SK-N-SH (cell line): ENCODE measurements around the gene MAPKAP1. TPM values are rescaled to one million over a fixed set of nuclear protein-coding genes. Genes with fewer than 3 reads are reported as not detected.
"Not testable (repeated sequence)": the region's sequence is repeated elsewhere in the genome, so short reads cannot be mapped to it uniquely, and the experiment has no call there.

Experiments used
- CTCF ChIA-PET: fragments of 300-600, 350-600 bp; formaldehyde crosslinking; extraction: SDS; loops from one replicate; lab custom pipeline; 2021; lab: Yijun Ruan, JAX
- POLR2A ChIA-PET: fragments of 350-600 bp; sonication (Branson Sonifier 250); formaldehyde crosslinking; extraction: SDS; loops from one replicate; lab custom pipeline; 2020; ENCODE audit warnings: antibody characterized with exemption, inconsistent platforms; lab: Yijun Ruan, JAX
- DNase-seq: peaks from one replicate; pipeline ENCODE4 v3.0.0; 2012
- H2AFZ ChIP-seq: fragments of 200-600 bp; sonication (generic); 2 replicates; pipeline ENCODE4 v1.8.1; 2016; ENCODE audit warnings: antibody characterized with exemption, mild to moderate bottlenecking, low read depth
- H3F3A ChIP-seq: fragments of 200-600 bp; sonication (generic); replicated peaks from 2 replicates; pipeline ENCODE3; 2016; ENCODE audit warnings: antibody characterized with exemption, mild to moderate bottlenecking; ENCODE audit not compliant: insufficient read depth
- H3K27ac ChIP-seq, 2 experiments: fragments of 200-500 bp in 1 of 2; fragments of 200-600 bp in 1 of 2; sonication (Bioruptor generic) in 1 of 2; sonication (generic), shearing (Covaris generic) in 1 of 2; 2 replicates each; pipeline versions ENCODE4 v1.5.1 to v1.6.1; 2014 to 2016; ENCODE audit warnings: low read depth in 2 of 2, inconsistent platforms in 1 of 2, low read length in 1 of 2, mild to moderate bottlenecking in 1 of 2, mixed read lengths in 1 of 2
- H3K27me3 ChIP-seq: fragments of 200-600 bp; sonication (generic), shearing (Covaris generic); 2 replicates; pipeline ENCODE4 v1.6.1; 2016; ENCODE audit warnings: mixed run types; ENCODE audit not compliant: insufficient read depth
- H3K36me3 ChIP-seq, 2 experiments: fragments of 200-500 bp in 1 of 2; fragments of 200-600 bp in 1 of 2; sonication (Bioruptor generic) in 1 of 2; sonication (generic) in 1 of 2; replicated peaks in 1 of 2; 2 replicates each; pipeline versions ENCODE3 to v1.5.1; 2014 to 2016; ENCODE audit warnings: low read length in 1 of 2, mild to moderate bottlenecking in 1 of 2; ENCODE audit not compliant: insufficient read depth in 2 of 2, control insufficient read depth in 1 of 2
- H3K4me1 ChIP-seq, 2 experiments: fragments of 200-500 bp in 1 of 2; fragments of 200-600 bp in 1 of 2; sonication (Bioruptor generic) in 1 of 2; sonication (generic), shearing (Covaris generic) in 1 of 2; 2 replicates each; pipeline versions ENCODE4 v1.5.1 to v1.6.1; 2014 to 2016; ENCODE audit warnings: low read depth in 1 of 2, low read length in 1 of 2, mixed run types in 1 of 2; ENCODE audit not compliant: insufficient read depth in 2 of 2, control insufficient read depth in 1 of 2
- H3K4me2 ChIP-seq: fragments of 200-600 bp; sonication (generic), shearing (Covaris generic); 2 replicates; pipeline ENCODE4 v1.6.1; 2017; ENCODE audit warnings: mixed run types
- H3K4me3 ChIP-seq, 2 experiments: fragments of 200-500 bp in 1 of 2; fragments of 200-600 bp in 1 of 2; sonication (Bioruptor generic) in 1 of 2; sonication (generic), shearing (Covaris generic) in 1 of 2; 2 replicates each; pipeline versions ENCODE4 v1.5.1 to v1.8.1; 2014 to 2016; ENCODE audit warnings: low read depth in 2 of 2, inconsistent platforms in 1 of 2, low read length in 1 of 2, mild to moderate bottlenecking in 1 of 2, mixed read lengths in 1 of 2, moderate library complexity in 1 of 2
- H3K79me2 ChIP-seq: fragments of 200-600 bp; sonication (generic); 2 replicates; pipeline ENCODE4 v1.8.1; 2017; ENCODE audit warnings: mild to moderate bottlenecking; ENCODE audit not compliant: insufficient read depth
- H3K9ac ChIP-seq: fragments of 200-600 bp; sonication (generic); 2 replicates; pipeline ENCODE4 v1.6.1; 2017; ENCODE audit warnings: mixed run types
- H3K9me2 ChIP-seq: fragments of 200-600 bp; sonication (generic); 2 replicates; pipeline ENCODE4 v1.6.1; 2017; ENCODE audit warnings: mixed run types
- H3K9me3 ChIP-seq: fragments of 200-600 bp; sonication (generic); 2 replicates; pipeline ENCODE4 v1.6.1; 2017; ENCODE audit warnings: mixed run types, mild to moderate bottlenecking, moderate library complexity
- H4K20me1 ChIP-seq: fragments of 200-600 bp; sonication (generic); 2 replicates; pipeline ENCODE4 v1.6.1; 2017; ENCODE audit warnings: mild to moderate bottlenecking, mixed run types; ENCODE audit not compliant: insufficient read depth
- FOSL2 ChIP-seq: IDR thresholded peaks from 2 replicates; pipeline ENCODE4 v1.4.0; 2012; ENCODE audit warnings: low read depth, mild to moderate bottlenecking, moderate library complexity, borderline replicate concordance
- FOXM1 ChIP-seq: IDR thresholded peaks from 2 replicates; pipeline ENCODE4 v1.4.0; 2012; ENCODE audit warnings: low read depth, mild to moderate bottlenecking
- NFIC ChIP-seq: IDR thresholded peaks from 2 replicates; pipeline ENCODE4 v1.4.0; 2012; ENCODE audit warnings: borderline replicate concordance
- RAD21 ChIP-seq: IDR thresholded peaks from 2 replicates; pipeline ENCODE4 v1.6.1; 2012; ENCODE audit warnings: mild to moderate bottlenecking, low read length
- RCOR1 ChIP-seq: fragments of 150-350 bp; IDR thresholded peaks from 2 replicates; pipeline ENCODE4 v1.6.1; 2017; ENCODE audit warnings: antibody characterized with exemption, low read length
- TAF1 ChIP-seq: IDR thresholded peaks from 2 replicates; pipeline ENCODE4 v1.6.1; 2012; ENCODE audit warnings: low read depth, mild to moderate bottlenecking, low read length, moderate library complexity, borderline replicate concordance
- ZBTB33 ChIP-seq: IDR thresholded peaks from 2 replicates; pipeline ENCODE4 v1.4.0; 2012; ENCODE audit warnings: low read depth, borderline replicate concordance
- WGBS: methylation state at CpG from one replicate; pipeline ENCODE4 v1.1.6; 2017; ENCODE audit warnings: low lambda C conversion rate; 5-methylcytosine and 5-hydroxymethylcytosine counted together
- polyA plus RNA-seq, 3 experiments: library from polyadenylated mRNA; depleted of rRNA; stranded (reverse); fragments of >200 nt; gene quantifications; 2 replicates each; pipeline ENCODE4 v1.2.3, GENCODE V29; 2012
- TF ChIP-seq, protein P1 (sequence below): IDR thresholded peaks from 2 replicates; pipeline ENCODE4 v1.6.1; 2012; ENCODE audit warnings: mild to moderate bottlenecking, low read depth, low read length, moderate library complexity

MAPKAP1 gene
- polyA plus RNA-seq, 1 of the 3 experiments (the other 2 are of a cell fraction): 117 TPM

DNA sequence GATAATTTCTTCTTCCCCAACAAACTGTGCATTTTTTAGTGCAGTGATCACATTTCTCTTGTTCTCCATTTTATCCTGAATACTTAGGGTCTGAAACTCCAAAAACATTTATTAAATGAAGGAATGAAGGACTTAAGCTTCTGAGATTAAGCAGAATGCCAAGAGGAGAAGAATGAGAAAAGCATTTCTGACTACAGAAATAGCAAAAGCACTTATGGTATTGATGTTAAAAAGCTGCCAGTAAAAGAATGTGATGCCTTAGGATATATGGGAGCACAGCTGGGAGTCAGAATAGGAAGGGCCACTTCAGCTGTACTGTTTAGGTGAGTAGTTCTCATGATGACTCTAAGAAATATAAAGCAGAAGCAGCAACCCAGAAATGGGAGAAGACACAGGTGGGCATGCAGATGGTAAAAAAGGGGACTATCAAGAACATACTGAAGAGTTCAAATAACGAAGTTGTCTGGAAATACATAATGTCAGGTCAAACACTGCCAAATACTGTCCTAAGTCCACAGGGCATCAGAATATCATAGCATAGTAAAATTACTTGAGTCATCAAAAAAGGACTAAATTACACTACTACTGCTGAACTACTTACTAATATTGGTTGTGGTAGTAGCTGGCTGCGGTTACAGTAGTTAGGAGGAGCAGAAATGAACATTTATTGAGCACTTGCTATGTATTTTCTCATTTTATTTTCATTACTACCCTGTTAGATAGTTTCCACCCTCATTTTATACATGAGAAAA lies 132.7 kb downstream of the MAPKAP1 start:
- Histone ChIP-seq H3K9me3 (no peaks in the 10 kb centered on the region; the same call in 1 of the 2 replicates), H3K9ac (no peak overlapping the region), H3F3A (peaks cover 3% of the 10 kb centered on the region), H3K27me3 (no peaks in the 10 kb centered on the region), H3K9me2 (no peaks in the 10 kb centered on the region), H3K27ac (no peak overlapping the region), H4K20me1 (no peaks in the 10 kb centered on the region), H3K4me1 (no peaks in the 10 kb centered on the region), H3K36me3 (peaks cover 7 to 18% of the 10 kb centered on the region in 2 experiments), H3K4me3 (no peak overlapping the region), H2AFZ (no peak overlapping the region), H3K79me2 (peaks cover 16% of the 10 kb centered on the region), H3K4me2 (no peak overlapping the region)
- ChIA-PET CTCF (interaction anchor here (1.1 to 2.8 kb wide), 3 partner anchors 16 to 166 kb away, joined by 3 to 12 read pairs (median 3); no protein-coding TSS in a partner anchor), POLR2A (no interaction called here)
- DNase-seq: no peak
- 96% methylated on average over 2 of the region's 2 CpGs for WGBS
- TF ChIP-seq FOXM1: no peak

GRCh38 chr9:125572461-125572860 lies 134.5 kb downstream of the MAPKAP1 start:
- POLR2A ChIA-PET, H4K20me1 ChIP-seq, DNase-seq, H2AFZ ChIP-seq, H3K27ac ChIP-seq, H3K27me3 ChIP-seq, H3K9me2 ChIP-seq, H3K9me3 ChIP-seq, H3K4me3 ChIP-seq, H3K4me2 ChIP-seq, H3K9ac ChIP-seq, H3F3A ChIP-seq, H3K4me1 ChIP-seq: not testable (repeated sequence)
- 88% methylated on average over 1 of the region's 1 CpG for WGBS
- peaks cover 18% of the 10 kb centered on the region for H3K79me2 ChIP-seq
- CTCF ChIA-PET: interaction anchor here (0.9 to 1.9 kb wide), 2 partner anchors 11 to 14 kb away, joined by 3 to 7 read pairs; no protein-coding TSS in a partner anchor
- H3K36me3 ChIP-seq: peaks cover 7 to 15% of the 10 kb centered on the region in 2 experiments

GRCh38 chr9:125571824-125572223 lies 135.2 kb downstream of the MAPKAP1 start:
- H3K27ac ChIP-seq, POLR2A ChIA-PET, H3K27me3 ChIP-seq: not testable (repeated sequence)

DNA sequence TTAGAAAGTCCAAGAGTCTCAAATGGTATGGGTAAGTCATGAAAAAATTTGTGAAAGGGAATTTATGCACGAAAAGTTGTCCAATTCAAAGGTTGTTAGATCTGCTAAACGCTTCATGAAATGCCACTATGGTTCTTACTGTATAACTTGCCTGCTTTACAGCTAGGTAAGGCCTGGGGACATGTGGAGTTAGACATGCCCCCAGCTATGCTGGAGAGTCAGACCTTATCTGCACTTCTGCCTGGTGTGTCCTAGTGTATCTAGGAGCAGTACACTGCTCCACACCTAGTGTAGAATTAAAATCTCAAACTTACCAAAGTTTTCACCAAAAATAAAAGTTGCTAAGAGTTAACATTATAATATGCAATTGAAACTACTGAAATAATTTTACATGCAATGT lies 136.8 kb downstream of the MAPKAP1 start:
- Histone ChIP-seq H3K27ac (no peak overlapping the region), H3K4me3 (no peak overlapping the region), H3K9me3 (no peaks in the 10 kb centered on the region; the same call in 1 of the 2 replicates), H4K20me1 (no peaks in the 10 kb centered on the region), H3K4me2 (no peak overlapping the region), H3K36me3 (peaks cover 7 to 21% of the 10 kb centered on the region in 2 experiments), H3K4me1 (peaks cover 6 to 11% of the 10 kb centered on the region in 2 experiments; a peak in 2 of 4 replicates), H3K79me2 (peaks cover 24% of the 10 kb centered on the region), H3K9ac (no peak overlapping the region), H3F3A (peaks cover 5% of the 10 kb centered on the region), H3K27me3 (no peaks in the 10 kb centered on the region), H3K9me2 (no peaks in the 10 kb centered on the region), H2AFZ (no peak overlapping the region)
- DNase-seq: no peak
- ChIA-PET CTCF (interaction anchor here (0.7 to 4.1 kb wide), 2 partner anchors 12 to 17 kb away, joined by 3 to 28 read pairs; no protein-coding TSS in a partner anchor), POLR2A (no interaction called here)
- WGBS: 93% methylated on average over 2 of the region's 2 CpGs
- TF ChIP-seq ZBTB33 (no peak), TAF1 (no peak), NFIC (no peak), RAD21 (no peak), FOSL2 (no peak), RCOR1 (no peak)
- TF ChIP-seq, protein P1, sequence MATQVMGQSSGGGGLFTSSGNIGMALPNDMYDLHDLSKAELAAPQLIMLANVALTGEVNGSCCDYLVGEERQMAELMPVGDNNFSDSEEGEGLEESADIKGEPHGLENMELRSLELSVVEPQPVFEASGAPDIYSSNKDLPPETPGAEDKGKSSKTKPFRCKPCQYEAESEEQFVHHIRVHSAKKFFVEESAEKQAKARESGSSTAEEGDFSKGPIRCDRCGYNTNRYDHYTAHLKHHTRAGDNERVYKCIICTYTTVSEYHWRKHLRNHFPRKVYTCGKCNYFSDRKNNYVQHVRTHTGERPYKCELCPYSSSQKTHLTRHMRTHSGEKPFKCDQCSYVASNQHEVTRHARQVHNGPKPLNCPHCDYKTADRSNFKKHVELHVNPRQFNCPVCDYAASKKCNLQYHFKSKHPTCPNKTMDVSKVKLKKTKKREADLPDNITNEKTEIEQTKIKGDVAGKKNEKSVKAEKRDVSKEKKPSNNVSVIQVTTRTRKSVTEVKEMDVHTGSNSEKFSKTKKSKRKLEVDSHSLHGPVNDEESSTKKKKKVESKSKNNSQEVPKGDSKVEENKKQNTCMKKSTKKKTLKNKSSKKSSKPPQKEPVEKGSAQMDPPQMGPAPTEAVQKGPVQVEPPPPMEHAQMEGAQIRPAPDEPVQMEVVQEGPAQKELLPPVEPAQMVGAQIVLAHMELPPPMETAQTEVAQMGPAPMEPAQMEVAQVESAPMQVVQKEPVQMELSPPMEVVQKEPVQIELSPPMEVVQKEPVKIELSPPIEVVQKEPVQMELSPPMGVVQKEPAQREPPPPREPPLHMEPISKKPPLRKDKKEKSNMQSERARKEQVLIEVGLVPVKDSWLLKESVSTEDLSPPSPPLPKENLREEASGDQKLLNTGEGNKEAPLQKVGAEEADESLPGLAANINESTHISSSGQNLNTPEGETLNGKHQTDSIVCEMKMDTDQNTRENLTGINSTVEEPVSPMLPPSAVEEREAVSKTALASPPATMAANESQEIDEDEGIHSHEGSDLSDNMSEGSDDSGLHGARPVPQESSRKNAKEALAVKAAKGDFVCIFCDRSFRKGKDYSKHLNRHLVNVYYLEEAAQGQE: no peak

More at GRCh38 chr9:125571824-125572223, 135.2 kb downstream of the MAPKAP1 start:
- H3F3A ChIP-seq, H3K4me1 ChIP-seq, H3K9me2 ChIP-seq, H3K9me3 ChIP-seq, H3K4me2 ChIP-seq, H3K9ac ChIP-seq, H3K4me3 ChIP-seq, H2AFZ ChIP-seq, H4K20me1 ChIP-seq, DNase-seq: not testable (repeated sequence)
- CTCF ChIA-PET: interaction anchor here (0.6 to 1.9 kb wide), 4 partner anchors 10 to 212 kb away, joined by 3 to 7 read pairs (median 3); no protein-coding TSS in a partner anchor
- Histone ChIP-seq H3K36me3 (peaks cover 7 to 15% of the 10 kb centered on the region in 2 experiments), H3K79me2 (peaks cover 18% of the 10 kb centered on the region)
- 98% methylated on average over 3 of the region's 3 CpGs for WGBS
